Stimulated activated CD4-positive, alpha-beta T cell treated with anti-CD3 and anti-CD28 coated beads, Interleukin-12 subunit alpha, Interleukin-12 subunit beta, amount 100 ng/mL, for 24 hours (primary cell): ENCODE data around the gene MMAB.
A peak's percentile ranks its signal among the peaks of the same experiment; 100 is the strongest.

ENCODE experiments used
- DNase-seq, 2 experiments: peaks; one replicate each; pipeline ENCODE4 v3.0.0-alpha.2; 2020; ENCODE audit warnings: low read depth in 2 of 2

Gene MMAB

DNA sequence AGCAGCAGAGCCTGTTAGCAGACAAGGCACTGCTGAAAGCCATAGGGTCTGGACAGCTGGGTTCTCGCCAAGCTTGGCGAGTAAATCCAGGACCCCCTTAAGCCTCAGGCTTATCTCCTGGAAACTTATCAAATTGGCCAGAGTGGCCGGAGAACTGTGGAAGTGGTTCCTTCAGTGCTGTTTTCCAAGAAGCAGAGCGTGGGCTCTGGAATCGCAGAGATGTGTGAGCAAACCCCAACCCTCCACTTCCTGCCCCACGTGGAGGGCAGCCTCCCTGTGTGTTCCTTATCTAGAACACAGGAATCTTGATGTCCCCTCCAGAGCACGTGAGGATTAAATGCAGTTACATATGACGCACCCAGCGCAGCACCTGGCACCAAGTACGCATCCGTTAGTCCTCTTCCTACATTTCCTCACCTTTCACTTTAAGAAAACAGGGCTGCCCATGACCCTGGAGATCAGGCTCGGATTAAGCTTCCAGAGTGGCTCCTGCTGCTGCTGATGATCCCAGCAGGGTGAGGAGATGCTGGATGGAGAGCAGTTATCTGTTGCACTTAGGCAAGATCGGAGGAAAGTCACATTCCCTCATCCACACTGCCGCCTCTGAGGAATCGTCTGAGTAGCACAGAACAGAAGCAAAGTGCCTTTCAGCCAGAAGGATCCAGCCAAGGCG is 35.0 kb downstream of the MMAB start:
- no peak for DNase-seq

DNA sequence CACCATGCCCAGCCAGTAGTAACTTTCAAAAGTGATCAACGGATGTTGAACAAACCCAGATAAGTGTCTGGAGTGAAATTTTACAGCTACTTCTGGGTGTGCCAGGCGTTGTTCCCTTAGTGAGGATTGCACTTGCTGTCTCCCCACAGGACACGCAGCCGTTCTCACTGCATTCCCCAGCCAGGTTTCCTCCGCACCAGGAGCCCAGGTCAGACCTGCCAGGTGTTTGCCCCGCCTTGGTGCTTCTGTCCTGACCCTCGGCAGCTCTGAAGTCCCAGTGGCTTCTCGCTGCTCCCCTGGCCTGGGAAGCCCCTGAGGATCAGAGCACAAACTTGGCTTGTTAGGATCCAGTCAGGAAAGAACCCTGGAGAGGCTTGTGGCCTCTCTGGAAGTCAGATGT is 36.2 kb downstream of the MMAB start:
- DNase-seq: no peak

DNA sequence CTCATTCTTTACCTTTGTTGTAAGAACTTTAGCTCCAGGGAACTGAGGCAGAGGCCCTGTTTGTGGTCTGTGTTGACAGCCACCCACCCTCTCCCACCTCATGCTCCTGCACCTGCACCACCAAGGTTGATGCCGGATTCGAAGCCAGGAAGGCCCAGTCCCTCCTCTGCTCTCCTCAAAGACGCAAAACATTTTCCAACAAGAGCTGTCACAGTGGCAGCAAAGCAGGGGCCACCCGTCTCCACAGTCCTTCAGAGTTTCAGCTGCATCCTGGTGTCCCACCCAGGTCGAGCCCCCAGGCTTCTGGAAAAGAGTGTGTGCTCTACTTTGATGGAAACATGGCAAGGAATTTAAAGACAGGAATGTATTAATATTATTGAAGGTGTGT is 37.4 kb downstream of the MMAB start:
- DNase-seq: no peak

DNA sequence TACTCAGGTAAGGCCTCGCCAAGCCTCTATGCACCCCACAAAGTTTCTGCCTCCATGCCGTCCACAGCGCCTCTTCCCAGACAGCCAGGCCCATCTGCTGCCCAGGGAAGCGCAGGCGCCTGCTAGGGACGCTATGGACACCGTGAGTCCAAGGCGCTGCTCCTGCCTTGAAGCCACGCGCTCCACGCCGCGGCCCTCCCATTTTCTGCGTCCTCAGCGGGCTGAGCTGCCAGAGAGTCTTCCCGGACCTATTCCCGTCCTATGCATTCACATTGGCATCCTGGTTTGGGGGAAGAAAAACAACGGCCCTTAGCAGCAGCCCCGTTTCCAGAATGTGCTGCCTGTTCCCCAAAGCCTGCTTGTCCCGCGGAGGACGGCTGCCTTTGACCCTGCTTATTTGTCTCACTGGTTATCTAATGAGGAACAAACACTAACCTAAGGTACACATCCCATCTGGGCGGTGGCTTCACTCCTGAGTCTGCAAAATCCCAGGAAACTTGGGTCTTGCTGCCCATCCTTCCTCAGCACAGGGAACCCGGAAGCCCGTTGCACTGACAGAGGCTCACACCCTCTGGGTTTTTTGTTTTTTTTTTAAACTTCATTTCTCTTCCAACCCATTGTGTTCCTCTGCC is 38.0 kb downstream of the MMAB start:
- DNase-seq: no peak

DNA sequence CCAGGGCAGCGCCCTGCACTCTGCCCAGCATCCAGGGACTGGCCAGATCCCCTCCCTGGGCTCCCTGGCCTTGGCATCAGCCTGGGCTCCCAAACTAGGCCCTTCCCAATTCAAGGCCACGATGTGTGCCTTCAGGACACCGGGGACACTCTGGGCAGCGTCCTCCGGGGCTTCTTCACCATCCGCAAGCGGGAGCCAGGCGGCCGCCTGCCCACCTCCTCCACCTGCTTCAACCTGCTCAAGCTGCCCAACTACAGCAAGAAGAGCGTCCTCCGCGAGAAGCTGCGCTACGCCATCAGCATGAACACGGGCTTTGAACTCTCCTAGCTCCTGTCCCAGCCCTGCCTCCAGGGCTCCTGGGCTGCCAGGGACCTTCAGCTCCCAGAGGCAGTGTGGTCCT is 38.8 kb downstream of the MMAB start:
- DNase-seq: no peak

DNA sequence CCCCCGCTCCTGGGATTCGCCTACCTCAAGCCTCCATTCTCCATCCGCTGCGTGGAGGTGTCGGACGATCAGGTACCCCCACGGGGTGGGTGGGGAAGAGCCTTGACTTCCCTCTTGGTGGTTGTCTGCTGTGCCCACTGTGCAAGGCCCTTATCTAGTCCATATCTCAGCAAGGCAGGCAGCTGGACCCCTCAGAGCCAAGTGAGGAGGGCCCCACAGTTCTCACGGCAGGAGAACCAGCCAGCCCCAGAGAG is 39.9 kb downstream of the MMAB start:
- no peak for DNase-seq

DNA sequence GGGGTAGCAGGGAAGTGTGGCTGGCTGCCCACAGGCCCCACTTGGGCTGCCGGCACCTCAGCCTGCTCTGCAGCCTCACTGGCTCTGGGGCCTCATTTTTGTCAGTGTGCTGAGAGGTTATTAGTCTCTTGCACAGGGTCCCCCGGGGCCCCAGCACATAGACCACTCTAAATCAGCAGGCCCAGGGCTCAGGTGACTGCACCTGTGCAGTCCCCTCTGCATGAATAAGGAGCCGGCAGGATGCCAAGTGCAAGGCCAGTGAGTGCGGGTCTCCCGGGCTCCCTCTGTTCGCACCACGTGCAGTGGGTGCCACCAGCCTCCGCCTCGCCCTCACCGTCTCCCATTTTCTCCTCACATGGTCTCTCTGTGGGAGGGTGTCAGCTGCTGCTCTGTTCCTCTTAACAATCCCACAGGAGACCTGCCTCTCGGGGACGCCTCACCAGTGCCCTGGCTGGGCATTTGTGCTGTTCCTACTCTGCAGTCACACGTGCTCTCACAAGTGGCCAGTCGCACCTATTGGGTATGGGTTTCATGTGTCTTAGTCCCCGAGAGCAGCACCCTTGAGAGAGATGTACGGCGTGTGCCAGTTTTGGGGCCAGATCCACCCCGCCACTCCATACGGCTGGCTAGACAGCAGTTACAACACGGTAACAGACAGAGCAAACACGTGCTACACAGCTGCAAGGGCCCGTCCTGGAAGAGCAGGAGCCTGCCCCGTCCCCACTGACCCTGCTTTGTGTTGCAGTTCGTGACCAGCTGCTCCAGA is 40.4 kb downstream of the MMAB start:
- no peak for DNase-seq

DNA sequence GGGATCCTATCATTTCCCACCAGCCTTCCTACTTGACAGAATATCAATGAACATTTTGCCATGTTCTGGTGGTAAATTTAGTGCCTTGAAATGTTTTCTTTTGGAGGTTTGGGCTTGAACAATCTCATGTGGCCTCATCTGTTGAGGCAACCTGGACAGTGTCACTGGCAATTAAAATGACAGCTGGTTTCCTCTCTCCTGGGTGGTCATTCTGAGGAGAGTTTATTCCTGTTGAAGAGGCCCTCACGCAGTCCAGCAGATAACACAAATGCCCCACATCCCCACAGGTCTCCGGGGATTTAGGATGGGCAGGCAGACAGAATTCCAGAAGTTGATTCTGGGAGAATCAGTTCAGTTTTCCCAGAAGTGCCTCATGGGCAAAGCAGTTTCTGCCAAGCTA is 41.9 kb downstream of the MMAB start:
- no peak for DNase-seq

DNA sequence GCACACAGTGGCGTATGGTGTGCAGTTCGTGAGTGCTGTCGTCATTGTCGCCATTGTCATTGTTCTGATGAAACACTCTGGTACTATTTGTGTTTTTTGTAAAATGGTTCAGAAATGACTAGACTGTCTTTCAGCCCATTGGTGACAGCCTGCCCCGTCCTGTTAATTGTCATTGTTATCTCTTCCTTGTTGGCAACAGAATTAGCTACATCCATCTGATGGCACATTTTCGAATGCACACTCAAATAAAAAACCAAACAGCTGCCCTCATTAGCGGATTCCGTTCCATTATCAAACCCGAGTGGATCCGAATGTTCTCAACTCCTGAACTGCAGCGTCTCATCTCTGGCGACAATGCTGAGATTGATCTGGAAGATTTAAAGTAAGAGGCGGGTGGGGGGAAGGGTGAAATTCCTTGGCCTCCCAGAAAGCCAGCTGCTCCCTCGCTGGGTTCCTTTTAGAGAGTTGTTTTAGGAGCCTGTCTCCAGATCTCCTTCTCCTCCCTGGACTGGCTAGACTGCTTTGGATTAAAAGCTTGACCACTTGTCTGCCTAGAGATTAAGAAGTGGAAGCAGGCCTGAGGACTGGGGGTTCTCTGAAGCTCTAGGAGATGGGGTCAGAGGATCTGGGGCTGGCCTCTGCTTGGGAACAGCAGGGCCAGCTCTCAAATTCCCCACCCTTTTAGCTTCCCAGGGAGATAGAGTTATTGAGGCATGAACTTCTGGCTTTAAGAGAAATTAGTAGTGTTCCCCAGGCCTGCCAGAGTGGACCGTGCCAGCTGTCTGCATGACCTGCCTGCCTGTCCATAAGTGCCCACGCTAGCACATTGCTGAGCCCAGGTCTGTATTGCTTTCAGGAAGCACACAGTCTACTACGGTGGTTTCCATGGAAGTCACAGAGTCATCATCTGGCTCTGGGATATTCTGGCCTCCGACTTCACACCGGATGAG is 43.3 kb downstream of the MMAB start:
- DNase-seq: no peak

DNA sequence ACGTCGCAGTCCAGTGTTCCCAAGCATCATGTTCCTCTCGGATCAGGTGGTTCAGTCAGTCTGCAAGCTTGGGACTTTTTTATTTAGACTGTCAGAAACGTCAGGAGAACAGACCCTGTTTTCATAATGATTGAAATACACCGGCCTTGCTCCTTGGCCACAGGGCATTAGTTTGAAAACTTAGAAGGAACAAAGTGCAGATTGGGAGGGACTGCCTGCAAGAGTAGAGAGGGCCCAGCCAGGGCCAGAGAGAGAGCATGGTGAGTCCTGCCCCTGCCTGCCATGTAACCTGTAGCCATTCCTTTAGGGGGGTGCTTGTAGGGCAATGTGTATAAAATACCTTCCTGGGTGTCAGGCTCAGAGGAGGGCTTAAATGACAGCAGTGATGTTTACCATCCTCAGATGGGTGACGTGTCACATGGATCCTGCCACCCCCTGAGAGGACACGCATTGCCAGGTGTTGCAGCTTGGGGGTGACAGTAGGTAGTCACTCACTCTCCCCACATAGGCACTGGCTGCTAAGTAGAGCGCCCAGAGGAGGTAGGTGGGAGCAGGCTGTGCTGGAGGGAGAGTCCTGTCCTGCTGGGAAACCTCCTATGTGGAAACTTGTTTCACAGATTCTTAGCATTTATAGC is 45.7 kb downstream of the MMAB start:
- DNase-seq: no peak

DNA sequence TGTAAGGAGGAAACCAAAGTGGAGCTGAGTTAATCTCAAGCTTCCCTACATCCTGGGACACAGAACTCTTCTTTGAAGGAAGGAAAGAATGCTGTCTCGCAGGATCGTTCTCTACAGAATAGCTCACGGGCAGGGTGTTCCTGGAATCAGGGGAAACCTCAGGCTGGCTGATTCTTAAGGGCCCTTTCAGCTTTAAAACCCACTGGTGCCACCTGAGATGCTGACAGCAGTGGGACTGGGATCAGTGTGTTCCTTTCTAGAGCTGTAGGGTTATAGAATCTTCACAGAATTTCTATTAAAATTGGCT is 48.1 kb downstream of the MMAB start:
- no peak for DNase-seq

DNA sequence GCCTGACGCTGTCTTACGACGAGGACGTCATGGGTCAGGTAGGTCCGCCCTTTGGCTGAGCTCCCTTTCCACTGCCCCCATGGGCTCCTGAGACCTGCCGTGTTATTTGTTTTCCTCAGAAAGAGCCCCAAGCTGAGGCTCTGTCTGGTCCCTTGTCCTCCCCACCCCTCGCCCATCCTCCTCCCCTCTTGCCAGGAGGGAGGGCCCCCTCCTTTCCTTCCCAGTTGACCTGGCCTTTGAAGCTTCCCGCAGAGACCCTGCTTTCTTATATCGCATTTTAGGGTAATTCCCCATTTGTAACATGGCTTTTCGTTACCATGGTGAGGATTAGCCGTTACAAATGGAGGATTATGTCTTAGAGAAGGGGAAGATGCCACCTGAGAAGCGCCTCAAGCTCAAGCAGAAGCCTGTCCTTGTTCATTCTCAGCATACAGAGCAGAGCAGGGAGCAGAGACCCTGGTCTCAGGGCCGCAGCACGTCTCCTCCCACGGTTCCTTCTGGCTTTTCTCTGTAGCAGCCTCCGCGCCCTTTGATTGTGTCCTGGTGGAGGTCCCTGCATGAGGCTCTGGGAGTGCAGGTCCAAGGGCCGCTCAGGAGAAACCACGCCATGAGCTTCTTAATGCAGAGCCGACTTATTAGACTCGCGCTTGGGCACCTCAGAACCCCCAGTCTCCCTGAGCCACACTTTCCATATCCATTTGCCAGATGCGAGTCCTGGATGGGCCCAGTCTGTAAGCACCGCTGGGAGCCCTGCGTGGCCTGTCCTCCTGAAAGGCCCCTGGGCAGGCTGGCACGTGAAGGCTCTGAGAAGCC is 48.6 kb downstream of the MMAB start:
- DNase-seq: no peak

DNA sequence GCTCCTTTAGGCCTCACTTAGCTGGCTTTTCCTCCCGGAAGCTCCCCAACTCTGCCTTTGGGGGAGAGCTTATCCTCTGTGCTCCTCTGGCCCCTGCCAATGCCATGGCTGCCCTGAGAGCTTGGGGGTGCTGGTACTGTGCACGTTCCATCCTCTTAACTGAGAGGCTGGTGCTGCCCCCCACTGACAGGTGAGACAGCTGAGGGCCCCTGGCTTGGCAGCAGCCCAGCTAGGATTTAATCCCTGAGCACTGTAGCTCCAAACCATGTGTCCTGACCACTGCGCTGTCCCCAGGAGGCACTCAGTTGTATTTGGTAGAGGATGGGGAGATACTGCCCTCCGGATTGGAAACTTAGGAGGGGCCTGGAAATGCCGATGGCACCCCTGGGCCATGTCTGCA is 49.8 kb downstream of the MMAB start:
- no peak for DNase-seq

DNA sequence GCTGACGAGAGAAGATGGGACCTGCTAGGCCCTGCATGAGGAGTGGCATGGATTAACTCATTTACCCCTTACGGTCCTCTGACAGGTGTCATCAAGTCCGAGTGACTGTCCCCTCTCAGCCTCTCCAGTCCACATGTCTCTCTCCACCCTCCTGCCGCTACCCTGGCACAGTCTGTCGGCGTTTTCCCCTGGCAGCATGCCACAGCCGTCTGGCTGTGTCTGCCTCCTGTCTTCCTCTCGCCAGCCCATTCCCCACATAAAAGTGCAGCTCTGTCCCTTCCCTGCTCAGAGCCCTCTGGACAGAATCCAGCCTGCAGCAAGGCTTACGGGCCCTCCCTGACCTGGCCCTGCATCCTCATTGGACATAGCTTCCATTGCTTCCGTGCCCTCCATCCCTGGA is 50.2 kb downstream of the MMAB start:
- no peak for DNase-seq

DNA sequence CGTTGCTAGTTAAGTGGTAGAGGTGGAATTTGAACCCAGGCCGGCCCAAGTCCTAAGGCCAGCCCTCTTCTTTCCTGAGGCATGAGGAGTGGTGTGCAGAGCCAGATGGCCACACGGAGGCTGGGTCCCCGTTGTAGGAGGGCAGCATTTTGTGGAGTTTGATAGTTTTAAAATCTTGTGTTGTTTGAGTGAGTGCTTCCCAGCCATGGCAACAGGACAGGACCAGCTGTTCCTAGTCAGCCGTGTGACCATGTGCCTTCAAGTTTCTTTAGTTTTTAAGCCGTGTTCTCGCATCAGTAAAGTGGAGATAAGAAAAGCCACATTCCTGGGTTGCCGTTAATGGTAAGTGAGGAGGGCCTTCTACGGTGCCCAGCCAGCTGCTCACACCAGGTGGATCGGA is 51.5 kb downstream of the MMAB start:
- no peak for DNase-seq

DNA sequence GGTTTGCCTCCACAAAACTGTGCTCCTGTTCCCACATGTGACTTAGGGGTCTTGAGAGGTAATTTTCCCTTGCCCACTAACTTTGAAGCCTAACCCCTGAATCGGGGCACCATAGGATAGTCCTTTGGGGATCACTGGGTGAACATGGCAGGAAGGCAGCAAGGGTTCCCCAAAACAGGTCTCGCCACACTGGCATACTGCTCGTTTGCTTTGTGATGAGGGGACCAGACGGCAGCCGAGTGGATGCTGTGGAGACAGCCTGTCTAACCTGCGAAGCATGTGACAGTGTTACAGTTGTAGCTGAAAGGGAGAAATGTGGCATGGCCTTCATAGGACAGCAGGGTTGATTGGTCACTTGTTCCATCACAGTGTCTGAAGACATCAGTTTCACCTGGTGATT is 53.5 kb downstream of the MMAB start:
- no peak for DNase-seq

DNA sequence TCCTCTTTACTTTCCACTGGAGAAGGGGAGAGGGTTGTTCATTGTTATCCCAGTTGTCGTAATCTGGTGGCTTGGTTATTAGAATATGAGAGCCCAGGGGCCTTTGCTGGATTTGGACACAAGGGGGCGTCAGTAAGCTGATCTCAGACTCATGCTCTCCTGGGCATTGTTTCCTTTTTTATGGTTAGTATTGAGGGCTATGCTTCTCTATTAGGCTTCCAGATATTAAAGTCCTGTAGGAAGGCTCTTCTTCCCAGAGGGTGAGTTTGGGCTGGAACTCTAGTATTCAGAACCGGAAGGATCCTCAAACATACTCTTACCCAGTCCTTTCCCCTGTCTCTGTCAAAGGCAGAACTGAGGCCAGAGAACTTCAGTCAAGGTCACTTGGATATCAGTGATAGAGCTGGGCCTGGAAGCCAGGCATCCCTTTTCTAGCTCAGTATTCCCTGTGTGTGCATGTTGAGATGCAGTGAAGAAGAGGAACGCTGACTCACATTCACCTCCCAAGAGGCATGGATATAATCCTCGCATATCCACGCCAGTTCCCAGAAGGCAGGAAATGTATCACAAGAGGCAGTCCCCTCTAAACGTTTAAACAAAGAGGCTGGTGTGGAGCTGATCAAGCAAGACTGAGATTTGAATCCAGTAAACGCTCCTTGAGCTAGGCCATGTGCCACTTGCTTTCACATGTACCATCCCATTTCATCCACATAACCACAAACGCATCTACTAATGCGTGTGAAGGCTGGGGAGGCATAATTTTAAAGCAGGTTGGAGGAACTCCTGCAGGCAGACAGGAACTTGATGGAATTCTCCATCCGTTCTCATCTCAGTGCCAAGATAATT is 54.3 kb downstream of the MMAB start:
- DNase-seq: peak; percentile 11 to 45

DNA sequence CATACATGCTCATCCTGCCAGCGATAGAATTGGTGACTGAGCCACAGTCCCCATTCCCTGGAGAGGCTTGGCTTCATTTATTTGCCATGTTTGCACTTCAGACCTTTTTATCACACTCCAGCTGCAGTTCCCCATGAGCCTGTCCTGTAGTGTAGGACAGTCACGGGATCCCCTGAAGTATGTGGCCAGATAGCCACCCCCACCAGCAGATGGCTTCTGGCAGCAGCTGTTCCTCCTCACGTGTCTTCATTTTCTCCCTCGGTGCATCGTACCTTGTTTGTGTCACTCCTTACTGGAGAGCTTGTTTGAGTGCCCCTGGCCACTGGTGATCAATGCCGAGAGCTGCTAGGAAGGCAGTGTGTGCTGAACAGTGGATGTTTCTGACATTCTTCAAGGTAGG is 55.7 kb downstream of the MMAB start:
- no peak for DNase-seq

DNA sequence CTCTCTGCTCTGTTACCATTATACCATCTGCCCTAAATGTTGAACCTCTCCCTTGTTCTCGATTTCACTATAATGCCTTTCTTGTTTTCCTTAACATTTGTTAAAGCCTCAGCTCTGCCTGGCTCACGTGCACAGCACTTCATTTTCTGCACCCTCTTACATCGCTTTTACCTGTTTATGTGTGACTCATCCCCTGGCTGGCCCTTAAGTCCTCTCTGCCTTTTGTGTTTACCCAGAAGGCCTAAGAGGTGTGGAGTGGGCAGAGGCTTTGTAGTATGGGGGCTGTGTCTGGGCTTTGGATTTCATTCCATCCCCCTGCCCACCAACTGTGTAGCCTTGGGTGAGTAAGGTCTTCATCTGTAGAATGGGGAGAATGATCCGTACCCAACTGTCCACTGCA is 59.3 kb downstream of the MMAB start:
- no peak for DNase-seq

DNA sequence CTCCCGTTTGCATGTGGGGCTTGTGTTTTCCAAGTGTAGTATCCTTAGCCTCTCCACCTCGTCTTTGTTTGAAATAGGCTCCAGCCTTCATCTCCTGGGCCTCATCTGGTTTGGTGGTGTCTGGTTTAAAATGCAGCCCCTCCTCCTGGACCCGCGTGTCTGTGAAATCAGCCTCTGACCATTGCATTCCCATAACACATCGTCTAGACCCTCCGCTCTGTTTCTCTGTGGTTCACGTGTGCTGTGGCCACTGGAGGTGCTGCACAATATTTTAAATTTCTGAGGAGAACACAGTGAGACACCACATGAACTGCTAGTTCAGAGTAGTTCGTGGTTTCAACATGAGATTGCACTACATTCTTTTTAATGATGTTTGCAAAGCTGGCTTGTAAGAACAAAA is 60.3 kb downstream of the MMAB start:
- no peak for DNase-seq
